ENCODE data around the gene CNNM3. TPM values are rescaled to one million over a fixed set of nuclear protein-coding genes. Genes with fewer than 3 reads are reported as not detected.

CNNM3 gene
- polyA plus RNA-seq, 4 donors, result 5.7 to 36.8 (median 11.3) TPM

DNA sequence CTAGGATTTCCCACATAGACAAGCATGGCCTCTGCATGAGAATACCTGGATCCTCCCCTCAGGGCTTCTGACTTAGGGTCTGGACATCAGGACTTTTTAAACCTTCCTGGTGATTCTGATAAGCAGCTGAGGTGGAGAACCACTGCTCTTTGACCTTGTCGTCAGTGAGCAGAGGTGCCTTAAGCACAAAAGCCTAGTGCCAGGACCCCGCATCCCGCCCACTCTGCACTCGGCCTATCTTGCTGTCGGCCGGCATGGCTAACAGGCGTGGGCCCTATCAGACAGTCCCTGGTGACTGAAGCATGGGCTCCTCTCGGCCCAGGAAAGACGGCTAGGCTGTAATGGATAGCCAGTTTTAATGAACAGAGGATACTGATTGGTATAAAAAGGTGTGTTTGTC lies 21.5 kb downstream of the CNNM3 start:
- Histone ChIP-seq H3K27ac (ENCODE audit: low read depth in 1 of 3, low read length in 2 of 3) (no peak overlapping the region), H3K4me3 (ENCODE audit: low read depth in 1 of 3, low read length in 3 of 3) (no peak overlapping the region), H3K9me3 (ENCODE audit: control insufficient read depth in 2 of 2, insufficient read depth in 1 of 2, low read depth in 1 of 2, low read length in 1 of 2) (no peaks in the 10 kb centered on the region), H3K36me3 (ENCODE audit: control insufficient read depth in 3 of 3, insufficient read depth in 2 of 3, low read depth in 1 of 3, low read length in 3 of 3) (peaks cover 0 to 54% (median 9%) of the 10 kb centered on the region in 3 donors), H3K27me3 (ENCODE audit: control insufficient read depth in 3 of 3, insufficient read depth in 3 of 3, low read length in 3 of 3) (no peaks in the 10 kb centered on the region), H3K4me1 (ENCODE audit: control insufficient read depth in 3 of 3, insufficient read depth in 2 of 3, low read depth in 1 of 3, low read length in 2 of 3) (peaks cover 0 to 13% (median 3%) of the 10 kb centered on the region in 3 donors)
- FAIRE-seq (no peak), DNase-seq (no peak)
- WGBS, 3 donors, result 85 to 90% (median 88%) methylated on average over 9 of the region's 9 CpGs

DNA sequence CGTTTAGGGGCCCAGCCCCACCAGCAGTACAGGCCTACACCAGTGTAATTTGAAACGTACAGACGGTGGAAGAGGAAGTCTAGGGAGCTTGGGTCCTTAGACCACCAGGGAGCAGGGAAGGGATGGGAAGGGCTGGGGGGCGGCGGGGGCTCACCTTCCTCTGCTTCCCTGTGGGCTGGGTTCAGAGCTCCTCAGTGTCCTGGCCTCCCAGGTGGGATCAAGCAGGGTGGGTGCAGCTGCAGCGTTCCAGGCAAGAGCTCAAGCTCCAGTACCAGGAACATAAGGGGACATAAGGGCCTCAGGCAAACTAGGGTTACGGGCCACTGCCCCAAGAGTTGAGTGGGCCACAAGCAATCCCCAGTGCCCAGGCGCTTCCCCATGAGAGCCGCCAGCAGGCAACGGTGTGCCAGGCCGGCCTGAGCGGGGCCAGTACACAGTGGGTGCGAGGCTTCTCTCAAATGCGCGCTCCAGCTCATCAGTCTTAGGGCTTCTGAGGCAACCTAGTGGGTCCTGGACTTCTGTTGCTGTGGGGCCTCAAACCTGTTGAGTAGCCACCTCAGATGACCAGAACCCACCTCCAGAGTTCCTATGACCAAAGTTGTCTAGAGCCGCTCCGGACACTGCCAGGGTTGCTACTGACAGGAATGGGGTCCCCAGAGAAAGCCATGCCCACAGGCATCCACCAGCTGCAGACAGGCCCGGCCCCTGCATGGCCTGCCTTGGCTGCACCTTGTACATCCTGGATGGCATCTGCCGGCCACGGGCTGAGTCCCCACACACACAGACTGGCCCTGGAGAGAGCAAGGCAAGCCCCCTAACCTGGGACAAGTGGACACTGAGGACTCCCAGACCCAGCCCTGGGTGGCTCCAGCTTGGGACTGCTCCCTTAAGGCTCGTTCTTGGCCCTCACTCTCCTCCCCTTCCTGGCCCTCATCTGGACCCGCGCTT lies 22.6 kb downstream of the CNNM3 start:
- no peaks in the 10 kb centered on the region for H3K27me3 ChIP-seq (ENCODE audit: control insufficient read depth in 3 of 3, insufficient read depth in 3 of 3, low read length in 3 of 3)

DNA sequence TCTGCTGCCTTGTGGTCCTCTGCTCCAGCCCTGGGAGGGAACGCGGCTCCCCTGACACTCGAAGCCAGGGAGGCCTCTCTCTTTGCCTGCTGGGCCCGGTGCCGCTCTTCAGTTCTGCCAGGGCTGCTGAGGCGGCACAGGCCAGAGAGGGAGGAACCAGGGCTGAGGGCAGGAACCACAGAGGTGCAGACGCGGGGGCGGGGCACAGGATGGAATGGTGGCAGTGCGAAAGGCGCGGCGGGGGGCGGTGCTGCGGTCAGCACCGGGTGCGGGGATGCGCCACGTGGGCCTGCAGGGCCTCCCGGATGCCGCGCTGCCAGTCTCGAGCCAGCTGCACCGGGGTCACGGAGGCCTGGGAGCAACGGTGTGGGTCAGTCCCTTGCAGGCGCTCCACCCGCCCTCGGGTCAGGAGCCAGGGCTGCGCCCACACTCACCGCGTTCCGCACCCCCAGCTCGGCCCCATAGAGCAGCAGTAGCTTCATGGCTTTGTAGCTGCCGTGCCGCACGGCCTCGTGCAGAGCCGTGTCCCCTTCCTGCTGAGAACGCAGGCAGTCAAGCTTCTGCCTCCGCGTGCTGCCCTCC lies 23.3 kb downstream of the CNNM3 start:
- Histone ChIP-seq H3K27me3 (ENCODE audit: control insufficient read depth in 3 of 3, insufficient read depth in 3 of 3, low read length in 3 of 3) (no peaks in the 10 kb centered on the region), H3K4me3 (ENCODE audit: low read depth in 1 of 3, low read length in 3 of 3) (peak overlapping the region in 1 of 3 donors; percentile 24), H3K36me3 (ENCODE audit: control insufficient read depth in 3 of 3, insufficient read depth in 2 of 3, low read depth in 1 of 3, low read length in 3 of 3) (peaks cover 0 to 53% (median 2%) of the 10 kb centered on the region in 3 donors), H3K4me1 (ENCODE audit: control insufficient read depth in 3 of 3, insufficient read depth in 2 of 3, low read depth in 1 of 3, low read length in 2 of 3) (peaks cover 0 to 3% (median 0%) of the 10 kb centered on the region in 3 donors), H3K27ac (ENCODE audit: low read depth in 1 of 3, low read length in 2 of 3) (peak overlapping the region in 2 of 3 donors; percentile 5 to 13), H3K9me3 (ENCODE audit: control insufficient read depth in 2 of 2, insufficient read depth in 1 of 2, low read depth in 1 of 2, low read length in 1 of 2) (no peaks in the 10 kb centered on the region)
- WGBS, 3 donors, result 40 to 54% (median 43%) methylated on average over 28 to 42 of the region's 42 CpGs
- FAIRE-seq (no peak), DNase-seq (peak in 1 of 2 donors; percentile 60)

More for the DNA sequence above, 22.6 kb downstream of the CNNM3 start:
- no peaks in the 10 kb centered on the region for H3K9me3 ChIP-seq (ENCODE audit: control insufficient read depth in 2 of 2, insufficient read depth in 1 of 2, low read depth in 1 of 2, low read length in 1 of 2)
- H3K27ac ChIP-seq (ENCODE audit: low read depth in 1 of 3, low read length in 2 of 3), result peak overlapping the region in 2 of 3 donors; percentile 5 to 13
- FAIRE-seq, result no peak
- H3K36me3 ChIP-seq (ENCODE audit: control insufficient read depth in 3 of 3, insufficient read depth in 2 of 3, low read depth in 1 of 3, low read length in 3 of 3), result peaks cover 0 to 48% (median 3%) of the 10 kb centered on the region in 3 donors
- no peak for DNase-seq
- WGBS, 3 donors, result 84 to 88% (median 86%) methylated on average over 23 of the region's 23 CpGs
- peaks cover 0 to 3% (median 0%) of the 10 kb centered on the region in 3 donors for H3K4me1 ChIP-seq (ENCODE audit: control insufficient read depth in 3 of 3, insufficient read depth in 2 of 3, low read depth in 1 of 3, low read length in 2 of 3)
- no peak overlapping the region for H3K4me3 ChIP-seq (ENCODE audit: low read depth in 1 of 3, low read length in 3 of 3)

DNA sequence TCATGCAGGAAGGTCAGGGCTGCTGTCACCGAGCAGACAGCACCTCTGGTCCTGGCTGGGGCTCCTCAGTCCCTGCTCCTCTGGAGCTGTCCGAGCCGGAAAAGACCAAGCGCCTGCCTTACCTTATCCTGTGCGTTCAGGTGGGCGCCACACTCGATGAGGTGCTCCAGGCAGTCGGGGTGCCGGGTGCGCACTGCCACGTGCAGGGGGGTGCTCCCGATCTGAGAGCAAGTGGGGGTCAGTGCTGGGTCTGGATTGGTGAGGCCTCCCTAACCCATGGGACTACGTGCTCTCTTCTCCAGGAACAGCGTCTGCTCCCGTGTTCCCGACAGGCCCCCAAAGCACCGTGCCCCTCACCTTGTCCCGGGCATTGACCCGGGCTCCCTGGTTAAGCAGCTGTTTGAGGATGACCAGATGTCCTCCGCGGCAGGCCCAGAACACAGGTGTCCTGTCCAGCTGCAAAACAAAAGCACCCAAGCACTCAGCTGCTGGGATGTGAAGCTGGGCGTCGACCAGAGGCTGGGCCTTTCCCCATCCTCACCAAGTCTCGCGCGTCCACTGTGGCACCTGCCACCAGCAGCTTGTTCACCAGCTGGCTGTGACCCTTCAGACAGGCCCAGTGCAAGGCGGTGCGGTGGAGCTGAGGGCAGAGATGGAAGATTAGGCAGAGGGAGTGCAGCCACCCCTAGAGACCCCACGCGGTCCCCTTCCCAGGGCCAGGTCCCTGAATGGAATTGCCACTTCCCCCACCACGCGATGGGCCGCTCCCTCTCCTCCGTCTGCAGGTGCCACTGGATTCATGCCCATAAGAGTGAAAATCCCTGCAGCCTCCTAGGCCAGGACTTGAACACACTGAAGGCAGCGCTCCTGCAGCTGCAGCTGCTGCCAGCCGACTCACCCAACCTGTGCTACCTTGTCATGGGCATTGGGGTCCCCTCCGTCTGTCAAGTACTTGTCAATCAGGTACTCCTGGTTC lies 24.1 kb downstream of the CNNM3 start:
- H3K9me3 ChIP-seq (ENCODE audit: control insufficient read depth in 2 of 2, insufficient read depth in 1 of 2, low read depth in 1 of 2, low read length in 1 of 2), result no peaks in the 10 kb centered on the region
- no peaks in the 10 kb centered on the region for H3K27me3 ChIP-seq (ENCODE audit: control insufficient read depth in 3 of 3, insufficient read depth in 3 of 3, low read length in 3 of 3)
- peaks cover 0 to 3% (median 0%) of the 10 kb centered on the region in 3 donors for H3K4me1 ChIP-seq (ENCODE audit: control insufficient read depth in 3 of 3, insufficient read depth in 2 of 3, low read depth in 1 of 3, low read length in 2 of 3)
- DNase-seq, result no peak
- 77 to 88% (median 87%) methylated on average over 37 of the region's 37 CpGs for WGBS, 3 donors
- H3K4me3 ChIP-seq (ENCODE audit: low read depth in 1 of 3, low read length in 3 of 3), result no peak overlapping the region
- no peak overlapping the region for H3K27ac ChIP-seq (ENCODE audit: low read depth in 1 of 3, low read length in 2 of 3)
- peaks cover 0 to 55% (median 0%) of the 10 kb centered on the region in 3 donors for H3K36me3 ChIP-seq (ENCODE audit: control insufficient read depth in 3 of 3, insufficient read depth in 2 of 3, low read depth in 1 of 3, low read length in 3 of 3)
- FAIRE-seq, result no peak

DNA sequence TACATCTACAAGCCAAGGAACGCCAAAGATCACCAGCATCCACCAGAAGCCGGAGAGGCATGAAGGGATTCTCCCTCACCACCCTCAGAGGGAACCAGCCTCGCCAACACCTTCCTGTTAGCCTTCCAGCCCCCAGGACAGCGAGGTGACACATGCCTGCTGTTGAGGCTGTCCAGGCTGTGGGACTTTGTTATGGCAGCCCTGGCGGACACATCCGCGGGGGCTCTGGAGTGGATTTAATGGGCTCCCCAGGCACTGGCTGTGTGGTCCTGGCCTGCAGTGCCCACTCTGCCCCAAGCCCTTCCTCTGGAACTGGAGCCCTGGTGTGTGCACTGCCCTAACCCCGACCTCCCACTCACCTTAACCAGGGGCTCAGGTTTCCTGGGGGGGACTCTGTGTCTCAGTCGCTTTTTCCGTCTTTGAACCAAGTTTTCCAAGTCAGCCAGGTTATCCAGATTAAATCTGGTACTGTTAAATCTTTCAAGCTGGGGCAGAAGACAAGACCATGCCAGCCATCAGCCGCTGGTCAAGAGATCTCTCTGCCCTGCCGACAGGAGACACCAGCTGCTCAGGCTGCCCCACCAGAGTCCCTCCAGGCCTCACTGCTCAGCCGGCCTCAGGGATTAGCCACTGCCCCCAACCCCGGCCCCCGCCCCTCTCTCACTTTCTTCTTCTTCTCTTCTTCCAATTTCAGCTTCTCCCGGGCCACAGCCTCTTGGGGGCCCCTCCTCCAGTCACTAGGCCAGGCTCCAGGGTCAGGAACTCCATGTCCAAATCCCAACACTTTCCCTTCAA lies 25.8 kb downstream of the CNNM3 start:
- Histone ChIP-seq H3K27me3 (ENCODE audit: control insufficient read depth in 3 of 3, insufficient read depth in 3 of 3, low read length in 3 of 3) (no peaks in the 10 kb centered on the region), H3K36me3 (ENCODE audit: control insufficient read depth in 3 of 3, insufficient read depth in 2 of 3, low read depth in 1 of 3, low read length in 3 of 3) (peaks cover 0 to 60% (median 2%) of the 10 kb centered on the region in 3 donors), H3K9me3 (ENCODE audit: control insufficient read depth in 2 of 2, insufficient read depth in 1 of 2, low read depth in 1 of 2, low read length in 1 of 2) (no peaks in the 10 kb centered on the region), H3K4me1 (ENCODE audit: control insufficient read depth in 3 of 3, insufficient read depth in 2 of 3, low read depth in 1 of 3, low read length in 2 of 3) (peaks cover 0 to 3% (median 0%) of the 10 kb centered on the region in 3 donors), H3K27ac (ENCODE audit: low read depth in 1 of 3, low read length in 2 of 3) (no peak overlapping the region), H3K4me3 (ENCODE audit: low read depth in 1 of 3, low read length in 3 of 3) (no peak overlapping the region)
- FAIRE-seq (no peak), DNase-seq (no peak)
- WGBS, 3 donors, result 84 to 91% (median 85%) methylated on average over 16 of the region's 16 CpGs

DNA sequence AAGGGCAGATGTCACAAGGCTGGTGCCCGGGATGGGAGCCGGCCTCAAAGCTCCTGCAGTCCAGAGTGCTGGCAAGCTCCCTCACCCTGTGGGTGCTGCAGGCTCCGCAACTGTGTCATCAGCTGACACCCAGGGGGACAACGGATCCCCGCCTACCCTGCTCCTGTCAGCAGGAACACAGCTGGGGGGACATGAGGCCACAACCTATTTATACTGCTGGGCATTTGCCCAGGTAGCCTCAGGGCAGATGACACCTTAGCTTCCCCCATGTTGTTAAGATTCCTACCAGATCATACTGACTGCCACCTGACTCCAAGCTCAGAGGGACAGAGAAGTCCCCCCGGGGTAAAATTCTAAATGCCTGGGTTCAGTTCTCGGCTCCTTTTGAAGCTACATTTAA lies 26.5 kb downstream of the CNNM3 start:
- DNase-seq, result no peak
- 89 to 90% (median 90%) methylated on average over 7 of the region's 7 CpGs for WGBS, 3 donors
- H3K27ac ChIP-seq (ENCODE audit: low read depth in 1 of 3, low read length in 2 of 3), result no peak overlapping the region

DNA sequence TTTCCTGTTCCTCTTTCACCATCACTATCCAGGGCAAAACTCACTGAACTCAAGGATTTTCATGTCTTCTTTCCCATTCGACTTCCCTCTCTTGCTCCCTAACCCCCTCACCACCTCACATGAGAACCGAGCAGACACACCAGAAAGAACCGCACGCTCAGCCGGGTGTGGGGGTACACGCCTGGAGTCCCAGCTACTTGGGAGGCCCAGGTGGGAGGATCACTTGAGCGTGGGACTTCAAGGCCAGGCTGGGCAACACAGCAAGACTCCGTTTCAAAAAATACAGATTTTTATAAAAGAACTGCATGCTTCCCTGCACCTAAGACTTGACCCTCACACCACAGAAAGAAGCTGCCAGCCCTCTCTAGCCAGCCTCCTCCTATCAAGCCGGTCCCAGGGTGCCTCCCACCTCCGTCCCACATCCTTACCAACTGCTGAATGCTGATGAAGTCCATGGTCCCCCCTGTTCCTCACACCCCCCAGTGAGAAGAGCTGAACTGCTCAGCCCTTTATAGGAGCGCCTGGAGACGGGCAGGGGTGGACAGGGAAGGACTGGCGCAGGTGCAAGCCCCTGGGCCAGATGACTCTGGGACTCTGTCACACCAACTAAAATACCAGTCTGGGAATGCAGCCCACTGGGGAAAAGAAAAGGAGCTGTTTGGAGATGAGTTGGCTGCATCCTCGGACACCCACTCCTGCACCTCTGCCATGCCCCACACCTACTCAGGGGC lies 27.6 kb downstream of the CNNM3 start, which contains the start of gene ANKRD23:
ANKRD23 (minus strand) TSS at position 484 of the 731 bp plus-strand sequence; CDS start at position 455, 29 bp downstream.
- 90 to 95% (median 95%) methylated on average over 14 of the region's 14 CpGs for WGBS, 3 donors

More for the DNA sequence above, 26.5 kb downstream of the CNNM3 start:
- H3K9me3 ChIP-seq (ENCODE audit: control insufficient read depth in 2 of 2, insufficient read depth in 1 of 2, low read depth in 1 of 2, low read length in 1 of 2), result no peaks in the 10 kb centered on the region
- H3K27me3 ChIP-seq (ENCODE audit: control insufficient read depth in 3 of 3, insufficient read depth in 3 of 3, low read length in 3 of 3), result no peaks in the 10 kb centered on the region
- peaks cover 0 to 60% (median 3%) of the 10 kb centered on the region in 3 donors for H3K36me3 ChIP-seq (ENCODE audit: control insufficient read depth in 3 of 3, insufficient read depth in 2 of 3, low read depth in 1 of 3, low read length in 3 of 3)
- H3K4me1 ChIP-seq (ENCODE audit: control insufficient read depth in 3 of 3, insufficient read depth in 2 of 3, low read depth in 1 of 3, low read length in 2 of 3), result peaks cover 0 to 3% (median 0%) of the 10 kb centered on the region in 3 donors
- FAIRE-seq, result no peak
- H3K4me3 ChIP-seq (ENCODE audit: low read depth in 1 of 3, low read length in 3 of 3), result no peak overlapping the region

More for the DNA sequence above, 27.6 kb downstream of the CNNM3 start, which contains the start of gene ANKRD23:
- no peak within 1 kb of the TSS for H3K27ac ChIP-seq (ENCODE audit: low read depth in 1 of 3, low read length in 2 of 3)
- DNase-seq, result no peak
- no peak for FAIRE-seq
- H3K4me3 ChIP-seq (ENCODE audit: low read depth in 1 of 3, low read length in 3 of 3), result no peak within 1 kb of the TSS
- H3K36me3 ChIP-seq (ENCODE audit: control insufficient read depth in 3 of 3, insufficient read depth in 2 of 3, low read depth in 1 of 3, low read length in 3 of 3), result peaks cover 2 to 58% (median 5%) of the 10 kb centered on the region in 3 donors
- H3K27me3 ChIP-seq (ENCODE audit: control insufficient read depth in 3 of 3, insufficient read depth in 3 of 3, low read length in 3 of 3), result no peaks in the 10 kb centered on the region
- no peaks in the 10 kb centered on the region for H3K9me3 ChIP-seq (ENCODE audit: control insufficient read depth in 2 of 2, insufficient read depth in 1 of 2, low read depth in 1 of 2, low read length in 1 of 2)
- H3K4me1 ChIP-seq (ENCODE audit: control insufficient read depth in 3 of 3, insufficient read depth in 2 of 3, low read depth in 1 of 3, low read length in 2 of 3), result peaks cover 0 to 3% (median 0%) of the 10 kb centered on the region in 3 donors
